Fibroblast of lung (primary cell): ENCODE results near the gene TOMM7. TPM values are rescaled to one million over a fixed set of nuclear protein-coding genes. Genes with fewer than 3 reads are reported as not detected.
"Not testable (repeated sequence)": the region's sequence is repeated elsewhere in the genome, so short reads cannot be mapped to it uniquely, and the experiment has no call there.

Source experiments
- DNase-seq, 2 donors: peaks; one replicate each; pipeline versions ENCODE4 v3.0.0 to v3.0.0-alpha.2; 2010; ENCODE audit warnings: low read depth in 2 of 2
- H2AFZ ChIP-seq: 2 replicates; pipeline ENCODE4 v1.5.1; 2012; ENCODE audit warnings: low read length, control low read depth, inconsistent platforms
- H3K27ac ChIP-seq: 2 replicates; pipeline ENCODE4 v1.5.1; 2011; ENCODE audit warnings: low read length, control low read depth; ENCODE audit not compliant: insufficient read depth
- H3K27me3 ChIP-seq: 2 replicates; pipeline ENCODE4 v1.5.1; 2011; ENCODE audit warnings: mild to moderate bottlenecking, low read length; ENCODE audit not compliant: control insufficient read depth, insufficient read depth
- H3K36me3 ChIP-seq: 2 replicates; pipeline ENCODE4 v1.5.1; 2011; ENCODE audit warnings: low read length; ENCODE audit not compliant: control insufficient read depth, insufficient read depth
- H3K4me1 ChIP-seq: 2 replicates; pipeline ENCODE4 v1.5.1; 2011; ENCODE audit warnings: low read length; ENCODE audit not compliant: control insufficient read depth, insufficient read depth; ENCODE audit errors: extremely low read depth
- H3K4me2 ChIP-seq: 2 replicates; pipeline ENCODE4 v1.5.1; 2011; ENCODE audit warnings: low read length, control low read depth; ENCODE audit not compliant: insufficient read depth; ENCODE audit errors: extremely low read depth
- H3K4me3 ChIP-seq, 4 experiments: fragments of 200-600 bp in 1 of 4; sonication (generic) in 1 of 4; replicated peaks in 1 of 4; 2 replicates each; pipeline ENCODE4 v1.5.1; 2011 to 2016; ENCODE audit warnings: low read length in 4 of 4, low read depth in 3 of 4, mild to moderate bottlenecking in 3 of 4, control low read depth in 2 of 4, inconsistent platforms in 1 of 4, mixed read lengths in 1 of 4; ENCODE audit not compliant: insufficient read depth in 1 of 4; ENCODE audit errors: control extremely low read depth in 1 of 4
- H3K79me2 ChIP-seq: 2 replicates; pipeline ENCODE4 v1.5.1; 2012; ENCODE audit warnings: mild to moderate bottlenecking, low read length, inconsistent platforms; ENCODE audit not compliant: control insufficient read depth, insufficient read depth
- H3K9ac ChIP-seq: 2 replicates; pipeline ENCODE4 v1.5.1; 2011; ENCODE audit warnings: mild to moderate bottlenecking, low read length, control low read depth; ENCODE audit not compliant: insufficient read depth
- H3K9me3 ChIP-seq: 2 replicates; pipeline ENCODE4 v1.5.1; 2012; ENCODE audit warnings: low read depth, low read length; ENCODE audit not compliant: control insufficient read depth, insufficient read depth
- H4K20me1 ChIP-seq: 2 replicates; pipeline ENCODE4 v1.5.1; 2011; ENCODE audit warnings: low read length; ENCODE audit not compliant: control insufficient read depth, insufficient read depth; ENCODE audit errors: extremely low read depth
- EZH2 ChIP-seq: IDR thresholded peaks from 2 replicates; pipeline ENCODE4 v1.5.1; 2012; ENCODE audit warnings: low read length, control low read depth, mild to moderate bottlenecking; ENCODE audit errors: missing control alignments
- polyA plus RNA-seq, 2 donors: library from polyadenylated mRNA; depleted of rRNA in 1 of 2; stranded (reverse) in 1 of 2; unstranded in 1 of 2; fragments of >200 nt; gene quantifications; 2 replicates each; pipeline ENCODE4 v1.2.1, GENCODE V29; 2011 to 2012; ENCODE audit warnings: missing spikeins in 1 of 2
- total RNA-seq: library from RNA; depleted of rRNA; stranded (reverse); fragments of >200 nt; gene quantifications from 2 replicates; pipeline ENCODE4 v1.2.1, GENCODE V29; 2014
- TF ChIP-seq, protein P1 (sequence below), 2 donors: IDR thresholded peaks in 1 of 2; conservative IDR thresholded peaks in 1 of 2; 1 replicate in 1 of 2; 2 replicates in 1 of 2; pipeline ENCODE4 v1.5.1; 2011 to 2012; ENCODE audit warnings: low read length in 2 of 2, control low read depth in 1 of 2, inconsistent platforms in 1 of 2, low read depth in 1 of 2, mild to moderate bottlenecking in 1 of 2

TOMM7 gene
- total and polyA plus RNA-seq, 2 donors (not counting 1 experiment from before 2014, with no cell fraction given) = 239 to 275 TPM

DNA sequence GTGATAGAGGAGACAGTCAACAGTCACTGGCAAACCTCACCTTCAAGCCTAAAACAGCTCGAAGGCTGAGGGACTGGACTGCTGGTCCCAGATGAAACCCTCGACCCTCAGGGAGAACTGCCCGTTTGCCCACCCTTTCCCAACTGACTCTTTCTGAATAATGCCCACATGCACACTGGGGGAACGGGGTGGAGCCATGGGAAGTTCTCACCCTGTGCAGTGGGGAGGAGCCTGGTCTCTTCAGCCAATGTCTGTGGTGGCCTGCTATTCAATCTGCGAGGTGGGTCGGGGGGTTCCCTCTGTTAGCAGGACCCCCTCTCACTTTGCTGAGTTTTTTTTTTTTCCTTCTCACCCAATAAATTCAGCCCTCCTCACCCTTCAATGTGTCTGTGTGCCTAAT, 14.5 kb downstream of the TOMM7 start:
- no peak overlapping the region for H3K27ac ChIP-seq
- no peak overlapping the region for H3K4me2 ChIP-seq
- H3K79me2 ChIP-seq = no peaks in the 10 kb centered on the region
- no peak overlapping the region for H3K4me3 ChIP-seq
- peaks cover 2% of the 10 kb centered on the region for H3K36me3 ChIP-seq
- no peaks in the 10 kb centered on the region for H3K4me1 ChIP-seq
- no peaks in the 10 kb centered on the region for H3K9me3 ChIP-seq
- H2AFZ ChIP-seq = no peak overlapping the region
- TF ChIP-seq EZH2 = no peak
- TF ChIP-seq, protein P1, sequence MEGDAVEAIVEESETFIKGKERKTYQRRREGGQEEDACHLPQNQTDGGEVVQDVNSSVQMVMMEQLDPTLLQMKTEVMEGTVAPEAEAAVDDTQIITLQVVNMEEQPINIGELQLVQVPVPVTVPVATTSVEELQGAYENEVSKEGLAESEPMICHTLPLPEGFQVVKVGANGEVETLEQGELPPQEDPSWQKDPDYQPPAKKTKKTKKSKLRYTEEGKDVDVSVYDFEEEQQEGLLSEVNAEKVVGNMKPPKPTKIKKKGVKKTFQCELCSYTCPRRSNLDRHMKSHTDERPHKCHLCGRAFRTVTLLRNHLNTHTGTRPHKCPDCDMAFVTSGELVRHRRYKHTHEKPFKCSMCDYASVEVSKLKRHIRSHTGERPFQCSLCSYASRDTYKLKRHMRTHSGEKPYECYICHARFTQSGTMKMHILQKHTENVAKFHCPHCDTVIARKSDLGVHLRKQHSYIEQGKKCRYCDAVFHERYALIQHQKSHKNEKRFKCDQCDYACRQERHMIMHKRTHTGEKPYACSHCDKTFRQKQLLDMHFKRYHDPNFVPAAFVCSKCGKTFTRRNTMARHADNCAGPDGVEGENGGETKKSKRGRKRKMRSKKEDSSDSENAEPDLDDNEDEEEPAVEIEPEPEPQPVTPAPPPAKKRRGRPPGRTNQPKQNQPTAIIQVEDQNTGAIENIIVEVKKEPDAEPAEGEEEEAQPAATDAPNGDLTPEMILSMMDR (conservative IDR thresholded peaks at IDR 0.05 in 1 of 2, IDR thresholded peaks at IDR 0.05 in 1 of 2; ENCODE audit: low read depth in 1 of 2, low read length in 2 of 2) = no peak
- no peak for DNase-seq
- H3K27me3 ChIP-seq = no peaks in the 10 kb centered on the region
- H3K9ac ChIP-seq = no peak overlapping the region
- H4K20me1 ChIP-seq = no peaks in the 10 kb centered on the region

DNA sequence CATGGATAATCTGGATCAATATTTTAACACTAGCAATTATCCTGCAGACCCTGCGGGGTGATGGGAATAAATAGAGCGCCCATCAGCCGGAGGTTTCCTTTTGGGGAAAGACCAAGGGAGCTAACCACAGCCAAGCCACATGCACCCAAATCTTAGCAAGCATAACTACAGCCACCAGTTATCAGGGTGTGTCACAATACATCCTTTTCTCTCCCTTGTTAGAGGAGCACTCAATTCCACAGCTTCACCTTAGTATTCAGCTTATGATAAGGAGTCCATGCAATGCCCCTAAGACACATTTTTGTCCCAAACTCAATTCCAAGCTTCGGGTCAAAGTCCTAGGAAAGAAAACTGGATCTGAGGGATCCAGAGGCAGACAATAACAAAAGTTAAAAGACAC, 15.9 kb downstream of the TOMM7 start:
- TF ChIP-seq EZH2 = no peak
- TF ChIP-seq, protein P1 (conservative IDR thresholded peaks at IDR 0.05 in 1 of 2, IDR thresholded peaks at IDR 0.05 in 1 of 2; ENCODE audit: low read depth in 1 of 2, low read length in 2 of 2) = no peak
- Histone ChIP-seq H3K79me2 (no peaks in the 10 kb centered on the region), H3K36me3 (no peaks in the 10 kb centered on the region), H3K9ac (no peak overlapping the region), H3K4me1 (no peaks in the 10 kb centered on the region), H3K27me3 (no peaks in the 10 kb centered on the region), H2AFZ (no peak overlapping the region), H3K9me3 (no peaks in the 10 kb centered on the region), H3K27ac (no peak overlapping the region), H3K4me2 (no peak overlapping the region), H3K4me3 (no peak overlapping the region), H4K20me1 (no peaks in the 10 kb centered on the region)
- no peak for DNase-seq

DNA sequence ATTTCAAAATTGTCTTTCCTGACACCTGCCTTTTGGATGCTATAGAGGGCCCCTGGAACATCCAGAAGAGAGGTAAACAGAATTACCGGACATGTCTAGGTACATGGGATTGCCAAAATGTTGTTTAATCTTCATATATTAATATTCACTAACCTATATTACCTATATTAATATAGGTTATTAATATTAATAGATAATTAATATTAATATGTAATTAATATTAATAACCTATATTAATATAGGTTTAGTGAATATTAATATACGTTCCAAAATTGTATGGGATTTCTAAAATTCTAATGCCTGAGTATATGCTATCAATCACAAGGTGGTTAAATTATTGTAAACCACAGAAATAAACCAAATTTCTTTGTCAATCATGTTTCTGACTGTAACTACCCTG, 17.4 kb downstream of the TOMM7 start:
- Histone ChIP-seq H3K4me2 (no peak overlapping the region), H3K36me3 (no peaks in the 10 kb centered on the region), H3K79me2 (no peaks in the 10 kb centered on the region), H3K27me3 (no peaks in the 10 kb centered on the region), H4K20me1 (no peaks in the 10 kb centered on the region), H3K27ac (no peak overlapping the region), H3K9me3 (no peaks in the 10 kb centered on the region), H3K4me1 (no peaks in the 10 kb centered on the region), H2AFZ (no peak overlapping the region), H3K4me3 (no peak overlapping the region), H3K9ac (no peak overlapping the region)
- no peak for DNase-seq
- no peak for TF ChIP-seq EZH2
- TF ChIP-seq, protein P1 (conservative IDR thresholded peaks at IDR 0.05 in 1 of 2, IDR thresholded peaks at IDR 0.05 in 1 of 2; ENCODE audit: low read depth in 1 of 2, low read length in 2 of 2) = no peak

DNA sequence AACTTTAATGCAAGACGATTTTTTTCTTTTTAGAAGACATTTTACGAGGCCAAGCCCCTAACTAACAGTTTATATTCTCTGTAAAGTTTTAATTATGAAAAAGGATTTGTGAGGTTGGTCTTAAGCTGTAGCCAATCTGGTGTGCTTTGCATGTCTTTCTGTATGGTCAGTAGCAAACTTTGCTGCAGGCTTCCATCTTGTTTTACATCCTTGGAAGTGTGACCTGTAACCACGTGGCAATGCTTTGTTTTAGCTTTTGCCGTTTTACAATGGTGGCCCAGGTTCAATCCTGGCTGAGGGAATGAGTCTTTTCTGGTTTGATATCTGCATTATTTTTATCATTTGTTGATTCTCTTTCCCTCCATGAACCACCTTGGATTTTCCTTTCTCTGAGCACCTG, 19.8 kb downstream of the TOMM7 start:
- H3K36me3 ChIP-seq, H4K20me1 ChIP-seq, H3K9me3 ChIP-seq, H3K4me2 ChIP-seq, H3K4me3 ChIP-seq, H2AFZ ChIP-seq, H3K4me1 ChIP-seq, H3K27ac ChIP-seq, DNase-seq, H3K27me3 ChIP-seq, H3K79me2 ChIP-seq, H3K9ac ChIP-seq: not testable (repeated sequence)
